HAP-1 (cell line): ENCODE data around the gene BCAS1.

Source experiments
- DNase-seq, 2 experiments: peaks; one replicate each; pipeline ENCODE4 v3.0.0-alpha.2; 2016 to 2020; ENCODE audit warnings: low spot score in 2 of 2
- H3K27me3 ChIP-seq: fragments of 250-450 bp; sonication (Bioruptor Pico); 2 replicates; pipeline ENCODE4 v1.5.1; 2020; ENCODE audit warnings: low read depth, mild to moderate bottlenecking, moderate library complexity
- H3K36me3 ChIP-seq: fragments of 250-450 bp; sonication (Bioruptor Pico); replicated peaks from 2 replicates; pipeline ENCODE4 v1.5.1; 2020; ENCODE audit warnings: mild to moderate bottlenecking
- H3K4me1 ChIP-seq: fragments of 250-450 bp; sonication (Bioruptor Pico); 2 replicates; pipeline ENCODE4 v1.5.1; 2020; ENCODE audit warnings: mild to moderate bottlenecking
- H3K4me3 ChIP-seq: fragments of 250-450 bp; sonication (Bioruptor Pico); 2 replicates; pipeline ENCODE4 v1.5.1; 2020; ENCODE audit warnings: mild to moderate bottlenecking, moderate library complexity
- H3K9me3 ChIP-seq: fragments of 250-450 bp; sonication (Bioruptor Pico); 2 replicates; pipeline ENCODE4 v1.5.1; 2020; ENCODE audit warnings: mild to moderate bottlenecking, moderate library complexity
- in situ Hi-C: fragments of 300-500 bp; cut with MboI; formaldehyde crosslinking; loops from 3 replicates; pipeline ENCODE4 v1.14.3; 2020; ENCODE audit warnings: low sequenced_read_pairs, inconsistent platforms, mixed read lengths

The BCAS1 gene

GRCh38 chr20:53957451-53958172 lies 112.8 kb downstream of the BCAS1 start:
- Histone ChIP-seq H3K9me3 (no peaks in the 10 kb centered on the region), H3K4me3 (no peak overlapping the region), H3K36me3 (no peaks in the 10 kb centered on the region), H3K4me1 (no peaks in the 10 kb centered on the region), H3K27me3 (peaks cover 12% of the 10 kb centered on the region; the same call in 1 of the 2 replicates)
- in situ Hi-C loops = no loop called here
- DNase-seq = no peak

GRCh38 chr20:53956013-53956715 lies 114.2 kb downstream of the BCAS1 start:
- in situ Hi-C loops = no loop called here
- no peaks in the 10 kb centered on the region for H3K36me3 ChIP-seq
- no peak for DNase-seq
- H3K27me3 ChIP-seq = peaks cover 1% of the 10 kb centered on the region; the same call in 1 of the 2 replicates
- H3K9me3 ChIP-seq = no peaks in the 10 kb centered on the region
- no peaks in the 10 kb centered on the region for H3K4me1 ChIP-seq
- no peak overlapping the region for H3K4me3 ChIP-seq

DNA sequence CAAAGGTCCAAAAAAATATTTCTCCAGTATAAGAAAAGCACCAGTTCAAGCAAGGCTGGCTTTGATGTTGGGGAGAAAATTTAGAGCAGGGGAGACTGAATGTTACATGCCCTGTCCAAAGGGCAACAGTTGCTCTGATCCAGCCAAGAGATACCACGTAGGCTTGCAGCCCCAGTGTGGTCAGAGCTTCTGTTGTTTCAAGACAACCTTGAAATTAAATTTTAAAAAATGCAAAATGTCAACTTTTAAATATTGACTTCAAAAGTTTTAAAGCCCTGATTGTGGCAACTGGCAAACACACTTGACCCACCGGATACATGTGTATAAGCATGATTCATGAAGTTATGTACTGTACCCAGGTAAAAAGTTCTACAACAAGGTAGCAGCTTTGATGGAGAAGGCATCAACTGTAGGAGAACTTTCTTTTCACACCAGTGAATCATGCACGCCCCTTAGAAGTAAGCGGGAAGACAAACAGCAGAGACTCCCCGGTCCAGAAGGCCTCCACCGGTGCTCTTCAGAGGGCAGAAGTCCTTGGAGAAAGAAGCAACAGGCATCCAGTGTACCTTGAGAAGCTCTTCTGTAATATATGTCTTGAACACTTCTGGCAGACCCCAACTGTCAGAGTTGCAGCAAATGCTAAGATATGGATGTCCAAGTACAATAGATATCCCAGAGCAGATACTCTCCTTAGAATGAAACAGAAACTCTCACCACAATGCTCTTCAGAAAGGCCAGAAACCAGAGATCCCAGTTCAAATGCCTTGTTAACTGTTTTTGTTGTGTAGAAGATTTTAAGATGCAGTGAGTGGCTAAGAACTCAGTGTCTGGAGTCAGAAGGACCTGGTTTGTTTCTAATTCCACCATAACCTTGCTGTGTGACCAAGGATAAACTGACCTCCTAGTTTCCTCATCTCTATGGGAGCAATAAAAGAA lies 115.4 kb downstream of the BCAS1 start:
- Histone ChIP-seq H3K9me3 (no peaks in the 10 kb centered on the region), H3K4me3 (no peak overlapping the region), H3K4me1 (no peaks in the 10 kb centered on the region), H3K36me3 (no peaks in the 10 kb centered on the region), H3K27me3 (no peaks in the 10 kb centered on the region)
- in situ Hi-C loops = no loop called here
- no peak for DNase-seq

DNA sequence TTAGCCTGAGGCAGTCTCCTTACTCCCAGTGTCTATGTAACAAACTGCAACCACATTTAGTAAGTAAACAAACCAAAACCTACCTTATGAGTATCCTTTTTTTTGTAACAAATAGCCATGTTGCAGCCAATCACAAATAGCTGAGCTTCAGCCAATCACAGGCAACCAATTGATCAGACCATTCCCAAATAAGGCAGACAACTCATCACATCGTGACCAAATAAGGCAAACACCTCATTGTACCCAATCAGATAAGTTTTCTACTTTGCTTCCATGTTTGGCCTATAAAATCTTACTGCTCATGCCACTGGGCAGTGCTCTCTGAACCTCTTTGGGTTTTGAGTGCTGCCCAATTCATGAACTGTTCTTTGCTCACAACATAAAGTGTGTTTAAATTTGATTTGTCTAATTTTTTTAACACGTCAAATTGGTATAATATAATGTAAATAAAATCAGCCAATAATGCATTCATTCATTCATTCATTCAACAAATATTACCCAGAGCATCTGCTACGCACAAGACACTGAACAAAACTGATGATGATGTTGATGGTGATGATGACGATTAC lies 117.8 kb downstream of the BCAS1 start:
- Histone ChIP-seq H3K4me1 (no peaks in the 10 kb centered on the region), H3K36me3 (no peaks in the 10 kb centered on the region), H3K4me3 (no peak overlapping the region), H3K9me3 (no peaks in the 10 kb centered on the region), H3K27me3 (no peaks in the 10 kb centered on the region)
- no peak for DNase-seq
- in situ Hi-C loops = no loop called here

DNA sequence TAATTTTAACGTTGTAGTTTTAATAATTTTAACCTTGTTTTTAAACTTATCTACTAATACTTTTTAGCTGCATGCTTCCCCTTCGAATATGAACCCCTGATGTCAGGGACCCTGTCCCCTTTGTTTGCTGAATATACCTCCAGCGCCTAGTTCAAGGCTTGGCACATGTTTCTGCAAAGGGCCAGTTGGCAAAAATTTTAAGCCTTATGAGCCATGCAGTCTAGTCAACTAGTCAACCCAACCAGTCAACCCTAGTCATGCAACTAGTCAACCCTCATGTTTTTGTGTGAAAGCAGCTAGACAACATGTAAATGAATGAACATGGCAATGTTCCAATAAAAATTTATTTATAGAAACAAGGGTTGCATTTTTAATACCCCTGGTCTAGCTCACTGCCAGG lies 119.8 kb downstream of the BCAS1 start:
- Histone ChIP-seq H3K36me3 (no peaks in the 10 kb centered on the region), H3K4me3 (no peak overlapping the region), H3K9me3 (no peaks in the 10 kb centered on the region), H3K4me1 (no peaks in the 10 kb centered on the region), H3K27me3 (no peaks in the 10 kb centered on the region)
- in situ Hi-C loops = no loop called here
- DNase-seq = no peak

GRCh38 chr20:53950031-53950430 lies 120.4 kb downstream of the BCAS1 start:
- H3K9me3 ChIP-seq = no peaks in the 10 kb centered on the region
- H3K4me1 ChIP-seq = no peaks in the 10 kb centered on the region
- no peaks in the 10 kb centered on the region for H3K27me3 ChIP-seq
- no peak overlapping the region for H3K4me3 ChIP-seq
- in situ Hi-C loops = no loop called here
- DNase-seq = no peak
- H3K36me3 ChIP-seq = no peaks in the 10 kb centered on the region

GRCh38 chr20:53949319-53949839 lies 121.0 kb downstream of the BCAS1 start:
- Histone ChIP-seq H3K9me3 (no peaks in the 10 kb centered on the region), H3K4me3 (no peak overlapping the region), H3K36me3 (no peaks in the 10 kb centered on the region), H3K4me1 (no peaks in the 10 kb centered on the region), H3K27me3 (no peaks in the 10 kb centered on the region)
- in situ Hi-C loops = loop anchor here (10.0 kb wide), 1 partner anchor 535 kb away; no protein-coding TSS in a partner anchor
- DNase-seq = no peak

DNA sequence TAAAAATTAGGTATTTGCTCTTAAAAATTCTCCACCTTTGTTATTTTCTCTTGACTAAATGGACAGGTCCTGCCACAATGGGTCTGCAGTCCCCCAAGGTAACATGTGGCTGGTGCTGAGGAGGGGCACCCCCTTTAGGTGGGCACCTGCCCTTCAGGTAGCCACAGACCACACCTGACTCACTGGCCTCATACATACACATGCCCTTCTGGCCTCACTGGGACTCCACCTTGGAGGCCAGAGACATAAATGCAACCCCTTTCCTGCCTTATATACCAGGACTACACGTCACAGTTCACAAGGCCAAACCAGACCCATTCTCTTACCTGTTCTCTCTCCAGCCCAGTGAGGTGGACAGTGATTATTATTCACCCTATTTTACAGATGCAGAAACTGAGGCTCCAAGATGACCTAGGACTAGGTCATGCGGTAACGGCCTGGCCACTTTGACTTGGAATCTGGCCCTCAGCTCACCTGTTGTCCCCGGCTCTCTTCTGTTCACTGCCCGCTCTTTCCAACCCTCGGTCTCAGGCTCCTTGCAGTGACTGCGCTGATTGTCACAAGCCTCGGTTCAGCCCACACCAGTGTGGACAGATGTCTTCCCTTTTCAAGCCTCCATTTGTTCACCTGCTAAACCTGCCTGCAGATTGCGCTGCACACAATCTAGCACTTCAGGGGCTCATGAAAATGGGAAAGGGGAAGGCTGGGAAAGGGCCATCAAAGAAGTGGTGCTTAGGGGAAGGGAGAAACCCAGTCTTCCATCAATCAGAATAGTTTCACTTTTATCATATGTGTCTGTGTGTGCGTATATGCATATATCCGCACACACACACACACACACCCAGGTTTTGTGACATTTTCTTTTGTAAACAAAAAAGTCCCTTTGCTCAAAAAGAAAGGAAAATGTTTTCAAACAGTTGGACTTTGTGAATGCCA lies 121.7 kb downstream of the BCAS1 start:
- Histone ChIP-seq H3K4me3 (no peak overlapping the region), H3K4me1 (no peaks in the 10 kb centered on the region), H3K27me3 (no peaks in the 10 kb centered on the region), H3K36me3 (no peaks in the 10 kb centered on the region), H3K9me3 (no peaks in the 10 kb centered on the region)
- no peak for DNase-seq
- in situ Hi-C loops = loop anchor here (10.0 kb wide), 1 partner anchor 534 kb away; no protein-coding TSS in a partner anchor

GRCh38 chr20:53947501-53948195 lies 122.7 kb downstream of the BCAS1 start:
- 0 out of 2 replicates have a peak, but pooled peaks cover under 1% of the 10 kb centered on the region for H3K4me1 ChIP-seq
- H3K36me3 ChIP-seq = no peaks in the 10 kb centered on the region
- H3K9me3 ChIP-seq = no peaks in the 10 kb centered on the region
- H3K4me3 ChIP-seq = no peak overlapping the region
- DNase-seq = no peak
- H3K27me3 ChIP-seq = no peaks in the 10 kb centered on the region
- in situ Hi-C loops = loop anchor here (10.0 kb wide), 1 partner anchor 533 kb away; no protein-coding TSS in a partner anchor

DNA sequence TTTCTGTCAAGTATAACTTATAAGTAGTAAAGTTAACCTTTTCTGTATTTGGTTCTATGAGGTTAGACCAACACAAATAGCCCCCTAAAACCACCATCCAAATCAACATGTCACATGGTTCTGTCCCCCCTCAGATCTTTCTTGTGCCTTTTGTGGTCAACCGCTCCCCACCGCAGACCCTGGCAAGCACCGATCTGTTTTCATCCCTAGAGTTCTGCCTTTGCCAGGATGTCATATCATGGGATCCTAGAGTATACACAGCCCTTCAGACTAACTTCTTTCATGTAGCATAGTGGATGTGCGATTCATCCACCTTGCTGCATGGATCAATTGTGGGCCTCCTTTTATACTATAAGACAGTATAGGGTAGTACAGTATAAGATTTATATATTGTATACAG lies 124.3 kb downstream of the BCAS1 start:
- DNase-seq = no peak
- no peaks in the 10 kb centered on the region for H3K9me3 ChIP-seq
- peaks cover 7% of the 10 kb centered on the region; the same call in 1 of the 2 replicates for H3K4me1 ChIP-seq
- in situ Hi-C loops = loop anchor here (10.0 kb wide), 1 partner anchor 531 kb away; no protein-coding TSS in a partner anchor
- no peaks in the 10 kb centered on the region for H3K27me3 ChIP-seq
- no peak overlapping the region for H3K4me3 ChIP-seq
- H3K36me3 ChIP-seq = no peaks in the 10 kb centered on the region

DNA sequence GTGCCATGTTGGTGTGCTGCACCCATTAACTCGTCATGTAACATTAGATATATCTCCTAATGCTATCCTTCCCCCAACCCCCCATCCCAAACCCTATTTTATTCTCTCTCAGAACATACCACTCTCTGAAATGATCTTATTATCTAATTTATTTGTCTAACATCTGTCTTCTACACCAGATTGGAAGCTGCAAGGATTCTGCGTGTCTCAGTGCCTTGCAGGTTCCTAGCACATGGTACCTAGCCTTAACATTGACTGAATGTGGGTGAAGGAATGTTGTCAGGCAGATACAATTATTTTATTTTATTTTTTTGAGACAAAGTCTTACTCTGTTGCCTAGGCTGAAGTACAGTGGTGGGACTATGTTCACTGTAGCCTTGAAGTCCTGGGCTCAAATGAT lies 124.9 kb downstream of the BCAS1 start:
- no peaks in the 10 kb centered on the region for H3K27me3 ChIP-seq
- no peak for DNase-seq
- H3K36me3 ChIP-seq = no peaks in the 10 kb centered on the region
- H3K9me3 ChIP-seq = no peaks in the 10 kb centered on the region
- in situ Hi-C loops = loop anchor here (10.0 kb wide), 1 partner anchor 531 kb away; no protein-coding TSS in a partner anchor
- no peak overlapping the region for H3K4me3 ChIP-seq
- peaks cover 13% of the 10 kb centered on the region for H3K4me1 ChIP-seq

GRCh38 chr20:53944796-53945195 lies 125.6 kb downstream of the BCAS1 start:
- no peak for DNase-seq
- H3K9me3 ChIP-seq = no peaks in the 10 kb centered on the region
- H3K4me1 ChIP-seq = peaks cover 18% of the 10 kb centered on the region
- no peaks in the 10 kb centered on the region for H3K36me3 ChIP-seq
- in situ Hi-C loops = loop anchor here (5.0 to 10.0 kb wide), 2 partner anchors 367 to 530 kb away; no protein-coding TSS in a partner anchor
- H3K4me3 ChIP-seq = no peak overlapping the region
- H3K27me3 ChIP-seq = no peaks in the 10 kb centered on the region
